ENCODE data around the gene TUBGCP3. TPM values are rescaled to one million over a fixed set of nuclear protein-coding genes. Genes with fewer than 3 reads are reported as not detected.

TUBGCP3 gene
- total and polyA plus RNA-seq, 9 of the 15 experiments (the other 6 are each of a cell fraction or from before 2014, with no cell fraction given) = 3.0 to 24.8 (median 15.2) TPM

DNA sequence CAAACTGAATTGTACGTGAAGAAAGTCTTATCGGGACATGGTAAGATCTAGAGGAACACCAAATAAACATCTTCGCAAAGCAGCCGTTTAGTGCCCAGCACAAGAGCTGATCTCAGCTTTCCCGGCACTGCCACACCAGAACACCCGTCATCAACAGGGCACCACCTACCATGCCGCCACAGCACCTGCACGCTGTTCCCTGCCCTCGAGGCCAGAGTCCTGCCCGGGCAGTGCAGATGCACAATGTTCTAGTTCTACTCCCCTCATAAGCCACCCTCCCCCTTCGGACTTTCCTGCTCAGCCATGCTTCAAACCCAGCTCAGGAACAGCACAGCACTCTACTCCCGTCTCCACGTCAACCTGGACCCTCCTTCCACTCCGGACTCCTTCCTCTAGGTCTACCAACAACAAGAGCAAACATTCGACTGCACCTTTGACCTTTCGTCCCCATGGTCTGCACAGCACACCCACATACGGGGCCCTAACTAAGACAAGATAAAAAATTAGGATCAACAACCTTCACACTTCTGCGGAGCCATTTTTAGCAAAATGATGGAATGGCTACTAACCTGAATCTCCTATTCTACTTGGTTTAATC is 25.1 kb downstream of the TUBGCP3 start:
- CTCF ChIA-PET (ENCODE audit: low intra/inter-chr PET ratio) = no interaction called here
- H3K4me1 ChIP-seq (replicated peaks in 1 of 2; ENCODE audit: control insufficient read depth in 2 of 2, insufficient read depth in 2 of 2, low read length in 2 of 2) = no peaks in the 10 kb centered on the region; a peak in 1 of 5 replicates
- in situ Hi-C loops (cut with MboI) = no loop called here
- H3K4me2 ChIP-seq (ENCODE audit: insufficient read depth, low read length) = no peak overlapping the region
- BruUV-seq (replicated peaks) = no TSS peak
- DNase-seq (ENCODE audit: extremely low read depth in 1 of 4, low spot score in 3 of 4) (no peak), ATAC-seq (no peak), FAIRE-seq (no peak)
- peaks cover 3% of the 10 kb centered on the region; the same call in 1 of the 2 replicates for H4K20me1 ChIP-seq (replicated peaks; ENCODE audit: control insufficient read depth, insufficient read depth, low read length)
- WGBS (ENCODE audit: insufficient coverage, low coverage, missing lambda C conversion rate) = 82% methylated on average over 12 of the region's 18 CpGs
- no peaks in the 10 kb centered on the region for H3K9me3 ChIP-seq (replicated peaks; ENCODE audit: control insufficient read depth, insufficient read depth, low read depth, low read length)
- peaks cover 61% of the 10 kb centered on the region for H3K36me3 ChIP-seq (ENCODE audit: control insufficient read depth, insufficient read depth, low read length)
- H3K27me3 ChIP-seq (ENCODE audit: control insufficient read depth in 2 of 2, insufficient read depth in 2 of 2, low read length in 2 of 2) = no peaks in the 10 kb centered on the region
- H3K9me1 ChIP-seq (ENCODE audit: control insufficient read depth, insufficient read depth, low read length) = no peaks in the 10 kb centered on the region
- peaks cover 18% of the 10 kb centered on the region; the same call in 2 of the 3 replicates for H3K79me2 ChIP-seq (ENCODE audit: control insufficient read depth, insufficient read depth, low read length)
- H2AFZ ChIP-seq (ENCODE audit: low read depth, low read length) = no peak overlapping the region
- POLR2A ChIA-PET = interaction anchor here (1.3 kb wide), 1 partner anchor 18 kb away, joined by 4 read pairs; no protein-coding TSS in a partner anchor
- intact Hi-C loops (cut with micrococcal nuclease) = no loop called here
- H3K4me3 ChIP-seq = no peak overlapping the region
- no peak overlapping the region for H3K27ac ChIP-seq (ENCODE audit: extremely low read depth, low read depth, low read length)
- no peak overlapping the region for H3K9ac ChIP-seq (ENCODE audit: insufficient read depth in 1 of 2, low read depth in 2 of 2, low read length in 2 of 2)
- TF ChIP-seq, protein P1, sequence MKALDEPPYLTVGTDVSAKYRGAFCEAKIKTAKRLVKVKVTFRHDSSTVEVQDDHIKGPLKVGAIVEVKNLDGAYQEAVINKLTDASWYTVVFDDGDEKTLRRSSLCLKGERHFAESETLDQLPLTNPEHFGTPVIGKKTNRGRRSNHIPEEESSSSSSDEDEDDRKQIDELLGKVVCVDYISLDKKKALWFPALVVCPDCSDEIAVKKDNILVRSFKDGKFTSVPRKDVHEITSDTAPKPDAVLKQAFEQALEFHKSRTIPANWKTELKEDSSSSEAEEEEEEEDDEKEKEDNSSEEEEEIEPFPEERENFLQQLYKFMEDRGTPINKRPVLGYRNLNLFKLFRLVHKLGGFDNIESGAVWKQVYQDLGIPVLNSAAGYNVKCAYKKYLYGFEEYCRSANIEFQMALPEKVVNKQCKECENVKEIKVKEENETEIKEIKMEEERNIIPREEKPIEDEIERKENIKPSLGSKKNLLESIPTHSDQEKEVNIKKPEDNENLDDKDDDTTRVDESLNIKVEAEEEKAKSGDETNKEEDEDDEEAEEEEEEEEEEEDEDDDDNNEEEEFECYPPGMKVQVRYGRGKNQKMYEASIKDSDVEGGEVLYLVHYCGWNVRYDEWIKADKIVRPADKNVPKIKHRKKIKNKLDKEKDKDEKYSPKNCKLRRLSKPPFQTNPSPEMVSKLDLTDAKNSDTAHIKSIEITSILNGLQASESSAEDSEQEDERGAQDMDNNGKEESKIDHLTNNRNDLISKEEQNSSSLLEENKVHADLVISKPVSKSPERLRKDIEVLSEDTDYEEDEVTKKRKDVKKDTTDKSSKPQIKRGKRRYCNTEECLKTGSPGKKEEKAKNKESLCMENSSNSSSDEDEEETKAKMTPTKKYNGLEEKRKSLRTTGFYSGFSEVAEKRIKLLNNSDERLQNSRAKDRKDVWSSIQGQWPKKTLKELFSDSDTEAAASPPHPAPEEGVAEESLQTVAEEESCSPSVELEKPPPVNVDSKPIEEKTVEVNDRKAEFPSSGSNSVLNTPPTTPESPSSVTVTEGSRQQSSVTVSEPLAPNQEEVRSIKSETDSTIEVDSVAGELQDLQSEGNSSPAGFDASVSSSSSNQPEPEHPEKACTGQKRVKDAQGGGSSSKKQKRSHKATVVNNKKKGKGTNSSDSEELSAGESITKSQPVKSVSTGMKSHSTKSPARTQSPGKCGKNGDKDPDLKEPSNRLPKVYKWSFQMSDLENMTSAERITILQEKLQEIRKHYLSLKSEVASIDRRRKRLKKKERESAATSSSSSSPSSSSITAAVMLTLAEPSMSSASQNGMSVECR (CRISPR knock-in tag; IDR thresholded peaks at IDR 0.05) = no peak
- TF ChIP-seq SRSF3 (IDR thresholded peaks at IDR 0.05; ENCODE audit: insufficient read depth, low read length) (no peak), ZNF561 (CRISPR knock-in tag; conservative IDR thresholded peaks at IDR 0.05) (no peak), NFE2 (IDR thresholded peaks at IDR 0.05; ENCODE audit: low read depth) (no peak), HMGN3 (IDR thresholded peaks at IDR 0.05; ENCODE audit: borderline replicate concordance, extremely low read depth, insufficient read length, low read depth, low read length) (no peak), KHSRP (IDR thresholded peaks at IDR 0.05) (no peak), KAT7 (CRISPR knock-in tag; IDR thresholded peaks at IDR 0.05; ENCODE audit: borderline replicate concordance) (no peak), PCBP2 (IDR thresholded peaks at IDR 0.05; ENCODE audit: low read depth, low read length, poor library complexity, severe bottlenecking) (no peak), MECOM (CRISPR knock-in tag; IDR thresholded peaks at IDR 0.05) (no peak), GATA2 (CRISPR knock-in tag; IDR thresholded peaks at IDR 0.05) (no peak), ILF3 (IDR thresholded peaks at IDR 0.05; ENCODE audit: borderline replicate concordance) (no peak)
- TF ChIP-seq, protein P2, sequence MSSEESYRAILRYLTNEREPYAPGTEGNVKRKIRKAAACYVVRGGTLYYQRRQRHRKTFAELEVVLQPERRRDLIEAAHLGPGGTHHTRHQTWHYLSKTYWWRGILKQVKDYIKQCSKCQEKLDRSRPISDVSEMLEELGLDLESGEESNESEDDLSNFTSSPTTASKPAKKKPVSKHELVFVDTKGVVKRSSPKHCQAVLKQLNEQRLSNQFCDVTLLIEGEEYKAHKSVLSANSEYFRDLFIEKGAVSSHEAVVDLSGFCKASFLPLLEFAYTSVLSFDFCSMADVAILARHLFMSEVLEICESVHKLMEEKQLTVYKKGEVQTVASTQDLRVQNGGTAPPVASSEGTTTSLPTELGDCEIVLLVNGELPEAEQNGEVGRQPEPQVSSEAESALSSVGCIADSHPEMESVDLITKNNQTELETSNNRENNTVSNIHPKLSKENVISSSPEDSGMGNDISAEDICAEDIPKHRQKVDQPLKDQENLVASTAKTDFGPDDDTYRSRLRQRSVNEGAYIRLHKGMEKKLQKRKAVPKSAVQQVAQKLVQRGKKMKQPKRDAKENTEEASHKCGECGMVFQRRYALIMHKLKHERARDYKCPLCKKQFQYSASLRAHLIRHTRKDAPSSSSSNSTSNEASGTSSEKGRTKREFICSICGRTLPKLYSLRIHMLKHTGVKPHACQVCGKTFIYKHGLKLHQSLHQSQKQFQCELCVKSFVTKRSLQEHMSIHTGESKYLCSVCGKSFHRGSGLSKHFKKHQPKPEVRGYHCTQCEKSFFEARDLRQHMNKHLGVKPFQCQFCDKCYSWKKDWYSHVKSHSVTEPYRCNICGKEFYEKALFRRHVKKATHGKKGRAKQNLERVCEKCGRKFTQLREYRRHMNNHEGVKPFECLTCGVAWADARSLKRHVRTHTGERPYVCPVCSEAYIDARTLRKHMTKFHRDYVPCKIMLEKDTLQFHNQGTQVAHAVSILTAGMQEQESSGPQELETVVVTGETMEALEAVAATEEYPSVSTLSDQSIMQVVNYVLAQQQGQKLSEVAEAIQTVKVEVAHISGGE (CRISPR knock-in tag; IDR thresholded peaks at IDR 0.05) = no peak
- TF ChIP-seq, protein P3, sequence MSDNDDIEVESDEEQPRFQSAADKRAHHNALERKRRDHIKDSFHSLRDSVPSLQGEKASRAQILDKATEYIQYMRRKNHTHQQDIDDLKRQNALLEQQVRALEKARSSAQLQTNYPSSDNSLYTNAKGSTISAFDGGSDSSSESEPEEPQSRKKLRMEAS (CRISPR knock-in tag; IDR thresholded peaks at IDR 0.05) = no peak
